Measurements from ENCODE around the gene SMIM21.

Gene SMIM21

GRCh38 chr18:75376004-75376403, 51.5 kb downstream of the SMIM21 start:
- DNase-seq (ENCODE audit: low read depth): no peak

GRCh38 chr18:75375341-75375740, 52.2 kb downstream of the SMIM21 start:
- no peak for DNase-seq (ENCODE audit: low read depth)

GRCh38 chr18:75374466-75374865, 53.0 kb downstream of the SMIM21 start:
- no peak for DNase-seq (ENCODE audit: low read depth)

GRCh38 chr18:75369026-75369721, 58.3 kb downstream of the SMIM21 start:
- no peak for DNase-seq (ENCODE audit: low read depth)

- DNase-seq (ENCODE audit: low read depth): no peak
Measured at GRCh38 chr18:75365837-75366236, 61.7 kb downstream of the SMIM21 start.

GRCh38 chr18:75365254-75365629, 62.3 kb downstream of the SMIM21 start:
- no peak for DNase-seq (ENCODE audit: low read depth)

GRCh38 chr18:75364512-75365253, 62.8 kb downstream of the SMIM21 start:
- no peak for DNase-seq (ENCODE audit: low read depth)

GRCh38 chr18:75363446-75364225, 63.9 kb downstream of the SMIM21 start:
- DNase-seq (ENCODE audit: low read depth): no peak

- DNase-seq (ENCODE audit: low read depth): no peak
Measured at GRCh38 chr18:75362435-75362834, 65.1 kb downstream of the SMIM21 start.

GRCh38 chr18:75360941-75361340, 66.6 kb downstream of the SMIM21 start:
- DNase-seq (ENCODE audit: low read depth): no peak

- no peak for DNase-seq (ENCODE audit: low read depth)
Measured at GRCh38 chr18:75360215-75360614, 67.3 kb downstream of the SMIM21 start.

All from stimulated activated CD8-positive, alpha-beta memory T cell treated with anti-CD3 and anti-CD28 coated beads, Interleukin-15, amount 100 ng/mL, for 24 hours (primary cell).